Rectal smooth muscle tissue (tissue), 1 donor: ENCODE data around the gene GNAZ.
"Not testable (repeated sequence)": the region's sequence is repeated elsewhere in the genome, so short reads cannot be mapped to it uniquely, and the experiment has no call there.

Source experiments
- H3K27ac ChIP-seq: one replicate; pipeline ENCODE4 v1.7.0; 2013; ENCODE audit warnings: low read depth, low read length, inconsistent platforms
- H3K27me3 ChIP-seq: one replicate; pipeline ENCODE4 v1.7.0; 2013; ENCODE audit warnings: low read length; ENCODE audit not compliant: control insufficient read depth, insufficient read depth
- H3K36me3 ChIP-seq: one replicate; pipeline ENCODE4 v1.7.0; 2013; ENCODE audit warnings: low read length; ENCODE audit not compliant: control insufficient read depth, insufficient read depth
- H3K4me1 ChIP-seq: one replicate; pipeline ENCODE4 v1.7.0; 2013; ENCODE audit warnings: low read length; ENCODE audit not compliant: control insufficient read depth, insufficient read depth
- H3K4me3 ChIP-seq: one replicate; pipeline ENCODE4 v1.7.0; 2013; ENCODE audit warnings: low read length
- H3K9ac ChIP-seq: one replicate; pipeline ENCODE4 v1.7.0; 2013; ENCODE audit warnings: low read length

Gene GNAZ

GRCh38 chr22:23050546-23050945, 19.8 kb upstream of the GNAZ start:
- not testable (repeated sequence) for H3K9ac ChIP-seq, H3K27ac ChIP-seq, H3K36me3 ChIP-seq, H3K4me1 ChIP-seq, H3K27me3 ChIP-seq, H3K4me3 ChIP-seq

- Histone ChIP-seq H3K4me1 (no peaks in the 10 kb centered on the region), H3K36me3 (no peaks in the 10 kb centered on the region), H3K27me3 (peaks cover 3% of the 10 kb centered on the region), H3K27ac (no peak overlapping the region), H3K9ac (no peak overlapping the region), H3K4me3 (no peak overlapping the region)
Measured at GRCh38 chr22:23053051-23053707, 17.1 kb upstream of the GNAZ start.

GRCh38 chr22:23053912-23054530, 16.3 kb upstream of the GNAZ start:
- Histone ChIP-seq H3K27me3 (peaks cover 3% of the 10 kb centered on the region), H3K9ac (no peak overlapping the region), H3K4me3 (no peak overlapping the region), H3K36me3 (no peaks in the 10 kb centered on the region), H3K27ac (no peak overlapping the region), H3K4me1 (no peaks in the 10 kb centered on the region)

- H3K27me3 ChIP-seq, result peaks cover 3% of the 10 kb centered on the region
- no peak overlapping the region for H3K4me3 ChIP-seq
- H3K9ac ChIP-seq, result no peak overlapping the region
- no peak overlapping the region for H3K27ac ChIP-seq
- H3K4me1 ChIP-seq, result no peaks in the 10 kb centered on the region
- no peaks in the 10 kb centered on the region for H3K36me3 ChIP-seq
Measured at GRCh38 chr22:23054531-23055257, 15.6 kb upstream of the GNAZ start.

GRCh38 chr22:23055449-23056179, 14.7 kb upstream of the GNAZ start:
- no peak overlapping the region for H3K27ac ChIP-seq
- H3K9ac ChIP-seq, result no peak overlapping the region
- no peaks in the 10 kb centered on the region for H3K36me3 ChIP-seq
- peaks cover 3% of the 10 kb centered on the region for H3K27me3 ChIP-seq
- no peaks in the 10 kb centered on the region for H3K4me1 ChIP-seq
- no peak overlapping the region for H3K4me3 ChIP-seq

GRCh38 chr22:23057331-23057730, 13.0 kb upstream of the GNAZ start:
- no peaks in the 10 kb centered on the region for H3K4me1 ChIP-seq

GRCh38 chr22:23058063-23058462, 12.3 kb upstream of the GNAZ start:
- Histone ChIP-seq H3K4me3 (no peak overlapping the region), H3K4me1 (no peaks in the 10 kb centered on the region), H3K36me3 (no peaks in the 10 kb centered on the region), H3K27me3 (peaks cover 3% of the 10 kb centered on the region), H3K9ac (no peak overlapping the region), H3K27ac (no peak overlapping the region)

More at GRCh38 chr22:23057331-23057730, 13.0 kb upstream of the GNAZ start:
- peaks cover 3% of the 10 kb centered on the region for H3K27me3 ChIP-seq
- no peak overlapping the region for H3K9ac ChIP-seq
- H3K27ac ChIP-seq, result no peak overlapping the region
- no peak overlapping the region for H3K4me3 ChIP-seq
- H3K36me3 ChIP-seq, result no peaks in the 10 kb centered on the region

GRCh38 chr22:23058481-23059283, 11.6 kb upstream of the GNAZ start:
- Histone ChIP-seq H3K27ac (no peak overlapping the region), H3K27me3 (peaks cover 3% of the 10 kb centered on the region), H3K9ac (no peak overlapping the region), H3K4me1 (no peaks in the 10 kb centered on the region), H3K36me3 (no peaks in the 10 kb centered on the region), H3K4me3 (no peak overlapping the region)

- no peaks in the 10 kb centered on the region for H3K4me1 ChIP-seq
- no peaks in the 10 kb centered on the region for H3K36me3 ChIP-seq
- H3K27ac ChIP-seq, result no peak overlapping the region
Measured at GRCh38 chr22:23059284-23059948, 10.9 kb upstream of the GNAZ start.

GRCh38 chr22:23060612-23061400, 9.5 kb upstream of the GNAZ start:
- H3K4me3 ChIP-seq, result no peak overlapping the region
- H3K27me3 ChIP-seq, result no peaks in the 10 kb centered on the region
- H3K27ac ChIP-seq, result no peak overlapping the region
- no peaks in the 10 kb centered on the region for H3K36me3 ChIP-seq
- no peak overlapping the region for H3K9ac ChIP-seq
- H3K4me1 ChIP-seq, result no peaks in the 10 kb centered on the region

More at GRCh38 chr22:23059284-23059948, 10.9 kb upstream of the GNAZ start:
- Histone ChIP-seq H3K27me3 (peaks cover under 1% of the 10 kb centered on the region), H3K9ac (no peak overlapping the region), H3K4me3 (no peak overlapping the region)
